GM18867 (cell line): ENCODE measurements around the gene TMCC3.
"Not testable (repeated sequence)": the region's sequence is repeated elsewhere in the genome, so short reads cannot be mapped to it uniquely, and the experiment has no call there.

Experiments
- ATAC-seq: cut with Tn5 transposase; IDR thresholded peaks from one replicate; pipeline ENCODE4 v1.9.1; 2021; ENCODE audit warnings: mild to moderate bottlenecking, moderate library complexity; ENCODE audit not compliant: unreplicated experiment

Gene TMCC3

DNA sequence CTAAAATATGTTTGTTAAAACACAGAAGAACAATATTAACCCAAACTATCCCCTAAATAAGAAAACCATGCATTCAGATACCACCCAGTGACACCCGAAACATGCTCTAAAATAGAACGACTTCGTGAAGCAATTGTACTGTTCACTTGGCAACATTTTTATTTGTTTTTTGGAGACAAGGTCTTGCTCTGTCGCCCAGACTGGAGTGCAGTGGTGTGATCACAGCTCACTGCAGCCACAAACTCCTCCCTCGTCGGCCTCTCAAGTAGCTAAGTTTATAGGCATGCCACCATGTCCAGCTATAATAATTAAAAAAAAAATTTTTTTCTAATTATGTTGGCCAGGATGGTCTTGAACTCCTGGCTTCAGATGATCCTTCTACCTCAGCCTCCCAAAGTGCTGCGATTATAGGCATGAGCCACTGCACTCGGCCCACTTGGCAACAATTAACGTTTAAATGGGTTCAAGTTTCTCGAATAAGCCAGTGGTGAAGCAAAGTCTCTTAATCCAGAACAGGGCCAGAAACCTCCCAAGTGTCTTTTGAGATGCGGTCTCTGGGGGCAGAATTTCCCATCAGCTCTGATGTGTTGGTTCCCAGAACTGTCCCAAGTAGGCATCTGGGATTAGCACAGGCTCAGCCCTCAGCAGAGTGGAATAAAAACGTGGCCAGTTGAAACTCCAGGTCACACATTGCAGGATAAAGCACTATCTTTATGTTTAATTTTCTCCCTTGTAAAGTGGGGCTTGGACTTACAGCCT lies 74.5 kb downstream of the TMCC3 start:
- ATAC-seq: no peak

DNA sequence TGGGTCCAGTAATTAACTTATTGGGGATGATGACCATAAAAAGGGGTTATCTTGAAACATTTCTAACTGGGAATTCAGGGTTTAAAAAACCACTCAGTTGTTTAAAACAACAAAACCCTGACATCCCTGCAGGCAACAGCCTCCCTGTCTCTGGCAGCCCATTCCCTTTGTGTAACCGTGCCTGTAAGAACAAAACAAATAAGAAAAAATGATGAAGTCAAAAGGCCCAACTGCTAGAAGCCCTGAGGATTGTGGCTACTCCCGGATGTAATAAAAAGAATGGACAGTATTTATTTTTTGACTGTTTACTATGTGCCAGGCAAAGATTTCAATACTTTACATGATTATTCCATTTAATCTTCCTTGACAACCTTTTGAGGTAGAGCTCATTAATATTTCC lies 75.3 kb downstream of the TMCC3 start:
- no peak for ATAC-seq

DNA sequence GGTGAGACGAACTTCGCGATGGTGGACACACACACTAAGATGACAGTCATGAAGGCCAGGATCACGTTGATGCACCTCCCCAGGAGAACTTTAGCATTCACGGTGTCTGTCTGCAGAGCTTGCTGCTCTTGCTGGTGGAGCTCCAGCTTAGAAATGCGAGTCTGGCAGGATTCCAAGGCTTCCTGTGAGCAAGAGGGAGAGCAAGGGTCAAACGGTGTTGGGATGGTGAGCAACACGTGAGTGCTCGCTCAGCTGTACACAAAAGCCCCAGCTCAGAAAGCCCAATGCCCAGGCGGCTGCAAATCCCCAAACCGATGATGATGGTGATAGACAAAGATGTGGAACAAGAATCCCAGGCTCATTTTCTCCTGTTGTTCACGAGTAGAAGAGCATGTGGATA lies 78.8 kb downstream of the TMCC3 start:
- no peak for ATAC-seq

DNA sequence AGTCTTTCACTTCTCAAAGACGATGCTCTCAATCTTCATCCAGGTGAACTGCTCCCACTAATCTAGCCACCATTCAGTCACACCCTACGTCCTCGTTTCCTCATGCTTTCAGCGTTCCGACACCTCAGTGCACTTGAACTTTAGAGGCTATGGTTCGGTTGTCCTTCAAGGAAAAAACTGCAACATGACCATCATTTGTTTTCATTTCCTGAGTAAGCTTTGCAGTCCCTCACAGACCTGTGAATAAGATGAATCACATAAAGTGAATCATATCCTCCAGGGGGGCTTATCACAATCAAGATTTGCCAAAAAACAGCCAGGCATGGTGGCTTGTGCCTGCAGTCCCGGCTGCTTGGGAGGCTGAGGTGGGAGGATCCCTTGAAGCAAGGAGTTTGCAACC lies 80.2 kb downstream of the TMCC3 start:
- ATAC-seq: no peak

DNA sequence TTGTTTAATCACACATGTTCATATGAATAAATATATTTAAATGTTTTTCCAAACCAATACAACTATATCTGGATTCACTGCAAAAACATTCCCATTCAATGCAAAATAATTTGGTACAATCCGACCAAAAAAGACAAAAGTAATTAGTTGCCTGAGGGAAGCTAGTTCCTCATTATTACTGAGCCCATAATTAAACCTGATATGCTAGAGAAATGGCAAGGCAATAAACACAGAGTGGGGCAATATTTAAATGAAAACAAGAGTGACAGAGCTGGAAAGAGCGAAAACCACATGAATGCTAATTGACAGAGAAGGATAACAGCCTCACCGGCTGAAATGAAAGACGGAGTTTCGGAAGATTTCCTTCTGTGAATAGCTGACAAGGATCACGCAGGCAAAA lies 82.6 kb downstream of the TMCC3 start:
- ATAC-seq: no peak

DNA sequence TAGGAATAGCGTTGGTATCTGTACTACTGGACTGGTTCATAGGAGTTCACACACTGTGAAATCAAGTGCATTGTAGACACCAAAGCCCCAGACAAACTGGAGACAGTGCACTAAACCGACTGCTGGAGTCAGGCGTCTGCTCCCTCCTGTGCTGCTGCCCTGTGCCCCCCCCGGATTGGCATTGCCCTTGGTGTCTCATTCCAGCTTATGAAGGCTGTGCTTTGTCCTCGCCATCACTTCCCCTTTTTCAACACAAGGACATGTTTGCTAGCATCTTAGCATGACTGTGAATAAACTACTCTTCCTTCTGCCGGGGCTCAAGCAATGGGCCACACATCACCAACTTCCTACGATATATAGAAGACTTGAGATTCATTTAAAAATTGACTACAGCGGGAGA lies 84.0 kb downstream of the TMCC3 start:
- ATAC-seq: no peak

DNA sequence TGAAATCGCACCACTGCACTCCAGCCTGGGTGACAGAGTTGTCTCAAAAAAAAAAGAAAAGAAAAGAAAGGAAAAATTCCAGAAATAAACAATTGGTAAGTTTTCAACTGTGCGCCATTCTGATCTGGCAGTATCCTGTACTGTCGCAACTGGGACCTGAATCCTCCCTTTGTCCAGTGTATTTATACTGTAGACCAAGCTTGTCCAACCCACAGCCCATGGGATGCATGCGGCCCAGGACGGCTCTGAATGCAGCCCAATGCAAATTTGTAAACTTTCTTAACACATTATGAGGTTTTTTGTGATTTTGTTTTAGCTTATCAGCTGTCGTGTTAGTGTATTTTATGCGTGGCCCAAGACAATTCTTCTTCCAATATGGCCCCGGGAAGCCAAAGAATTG lies 84.7 kb downstream of the TMCC3 start:
- no peak for ATAC-seq

DNA sequence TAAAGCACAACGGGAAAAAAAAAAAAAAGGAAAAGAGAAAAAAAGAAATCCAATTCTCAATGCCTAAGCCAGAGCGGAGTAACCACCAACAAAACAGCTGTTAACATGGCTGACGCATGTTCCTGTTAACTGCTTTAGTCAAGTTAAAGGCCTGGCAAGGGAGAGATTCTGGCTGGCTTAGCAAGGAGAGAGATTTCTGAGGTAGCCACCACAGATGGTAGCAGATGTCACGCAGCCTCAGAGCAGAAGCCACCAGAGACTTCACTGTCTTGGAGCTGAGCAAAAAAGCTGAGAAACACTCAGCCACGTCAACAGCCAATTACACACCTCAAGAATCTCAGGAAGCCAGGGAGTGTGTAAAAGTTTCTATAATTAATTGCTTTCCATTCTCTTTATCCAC lies 87.1 kb downstream of the TMCC3 start:
- no peak for ATAC-seq

DNA sequence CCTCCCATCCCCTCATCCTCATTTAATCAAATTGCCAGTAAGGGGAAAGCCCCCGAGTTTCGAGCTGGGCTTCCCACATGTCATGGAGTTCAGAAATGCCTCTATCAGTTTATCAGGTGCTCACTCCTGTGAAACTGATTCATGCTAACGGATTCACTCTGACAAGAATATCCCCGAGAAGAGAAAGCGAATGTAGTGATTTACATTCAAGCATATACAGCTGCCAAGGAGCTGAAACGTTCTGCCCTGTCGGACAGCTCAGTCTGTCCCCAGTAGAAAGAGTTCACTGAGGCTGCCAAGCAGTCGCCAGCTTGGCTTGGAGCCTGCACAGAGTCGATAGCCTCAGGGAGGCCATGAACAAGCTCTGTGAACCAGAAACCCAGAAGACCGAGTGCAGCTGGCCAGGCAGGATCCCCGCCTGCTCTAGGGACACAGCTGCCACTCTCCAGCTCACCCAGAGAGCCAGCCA lies 88.4 kb downstream of the TMCC3 start:
- ATAC-seq: peak; percentile 86

DNA sequence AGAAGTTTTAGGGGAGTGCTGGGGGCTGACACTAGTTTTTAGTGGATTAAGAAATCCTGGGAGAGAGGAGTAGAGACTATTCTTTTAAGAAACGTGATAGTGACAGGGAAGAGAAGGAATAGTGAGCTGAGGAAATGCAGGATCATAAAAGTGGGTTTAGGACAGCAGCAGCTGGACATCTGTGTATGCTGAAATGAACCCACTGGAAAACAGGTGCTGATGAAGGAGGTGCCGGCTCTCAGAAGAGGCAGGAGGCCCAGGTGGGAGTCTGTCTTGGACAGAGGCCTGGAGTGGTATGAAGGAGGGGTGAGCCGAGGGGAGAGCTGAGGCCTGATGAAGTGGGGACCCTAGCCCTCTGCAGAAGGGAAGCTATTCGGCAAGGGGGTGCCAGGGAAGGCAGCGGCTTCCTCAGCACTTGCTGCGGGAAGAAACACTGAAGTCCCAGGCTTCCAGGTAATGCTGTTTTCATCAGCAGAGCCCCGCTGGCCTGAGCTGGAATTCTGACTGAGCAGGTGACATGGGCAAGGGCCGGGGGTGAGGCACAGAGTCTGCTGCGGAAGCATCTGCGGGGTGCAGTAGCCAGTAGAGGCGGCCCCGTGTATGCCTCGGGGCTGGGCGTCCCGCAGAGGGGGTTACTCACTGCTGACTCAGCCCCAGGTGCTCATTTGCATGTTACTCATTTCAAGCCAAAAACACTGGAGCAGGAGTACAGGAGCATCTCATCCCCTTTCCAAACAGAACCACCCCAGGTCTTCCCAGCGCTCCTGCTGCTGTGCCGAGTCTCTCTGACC lies 89.7 kb downstream of the TMCC3 start:
- peak; percentile 60 for ATAC-seq

DNA sequence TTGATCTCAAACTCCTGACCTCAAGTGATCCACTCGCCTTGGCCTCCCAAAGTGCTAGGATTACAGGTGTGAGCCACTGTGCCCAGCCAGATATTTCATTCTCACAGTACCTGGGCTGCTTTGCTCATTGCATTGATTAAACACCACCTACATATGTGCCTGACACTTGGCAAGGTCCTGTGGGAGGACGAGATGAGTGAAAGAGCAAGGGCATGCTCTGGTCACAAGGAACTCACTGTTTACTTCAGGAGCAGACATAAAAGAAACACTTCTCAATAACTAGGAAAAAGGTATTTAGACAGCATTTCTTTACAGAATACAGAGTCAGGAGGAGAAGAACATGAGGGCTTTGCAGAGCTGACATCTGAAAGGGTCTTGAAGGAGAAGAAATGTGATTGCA lies 91.7 kb downstream of the TMCC3 start:
- ATAC-seq: no peak

DNA sequence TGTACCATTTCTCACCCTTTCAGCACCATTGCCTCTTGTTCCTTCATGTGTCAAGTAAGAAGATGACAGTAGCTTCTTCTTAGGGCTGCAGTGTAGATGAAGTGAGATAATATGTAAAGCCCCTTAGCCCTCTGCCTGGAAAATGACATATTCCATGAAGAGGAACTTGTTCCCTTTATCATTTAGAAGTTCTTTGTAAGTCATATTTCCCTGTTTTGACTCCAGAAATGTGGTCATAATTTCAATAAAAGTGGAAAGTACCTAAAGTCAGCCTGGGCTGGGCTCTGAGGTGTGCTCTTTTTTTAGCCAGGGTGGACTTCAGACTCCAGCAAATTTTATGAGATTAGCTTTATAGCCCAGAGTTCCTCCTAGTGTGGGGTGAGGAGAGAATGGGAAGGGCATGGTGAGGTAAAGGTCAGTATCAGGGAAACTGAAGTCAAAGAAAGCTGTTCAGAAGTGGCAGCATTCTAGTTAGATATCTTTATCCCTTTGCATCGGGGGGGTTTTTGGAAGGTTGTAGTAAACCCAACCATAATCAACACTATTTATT lies 92.5 kb downstream of the TMCC3 start:
- no peak for ATAC-seq

DNA sequence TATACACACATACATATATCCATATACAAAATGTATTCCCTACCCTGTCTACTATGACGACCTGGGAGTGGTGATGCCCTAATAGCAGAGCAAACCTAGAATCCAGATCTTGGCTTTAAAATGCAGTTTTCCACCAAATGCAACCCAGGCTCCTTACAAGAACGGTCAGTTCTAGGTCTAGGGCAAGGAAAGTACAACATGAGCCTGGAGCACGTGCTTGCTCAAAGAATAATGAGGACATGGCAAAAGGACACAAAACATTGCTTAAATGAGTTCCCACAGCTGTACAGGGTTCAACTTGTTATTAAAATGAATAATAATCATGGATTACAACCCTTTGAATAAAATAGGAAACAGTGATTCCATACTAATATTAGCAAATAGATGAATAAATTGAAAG lies 94.7 kb downstream of the TMCC3 start:
- no peak for ATAC-seq

DNA sequence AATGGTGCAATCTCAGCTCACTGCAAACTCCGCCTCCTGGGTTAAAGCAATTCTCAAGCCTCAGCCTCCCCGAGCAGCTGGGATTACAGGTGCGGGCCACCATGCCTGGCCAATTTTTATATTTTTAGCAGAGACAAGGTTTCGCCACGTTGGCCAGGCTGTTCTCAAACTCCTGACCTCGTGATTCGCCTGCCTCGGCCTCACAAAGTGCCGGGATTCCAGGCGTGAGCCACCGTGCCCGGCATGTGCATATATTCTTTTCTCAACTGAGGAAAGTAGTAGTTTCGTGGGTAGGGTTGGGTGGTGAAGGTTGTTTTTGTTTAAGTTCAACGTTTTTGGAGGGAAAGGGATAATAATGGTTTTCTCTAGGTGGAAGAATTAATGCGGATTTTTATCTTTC lies 96.5 kb downstream of the TMCC3 start:
- ATAC-seq: no peak

DNA sequence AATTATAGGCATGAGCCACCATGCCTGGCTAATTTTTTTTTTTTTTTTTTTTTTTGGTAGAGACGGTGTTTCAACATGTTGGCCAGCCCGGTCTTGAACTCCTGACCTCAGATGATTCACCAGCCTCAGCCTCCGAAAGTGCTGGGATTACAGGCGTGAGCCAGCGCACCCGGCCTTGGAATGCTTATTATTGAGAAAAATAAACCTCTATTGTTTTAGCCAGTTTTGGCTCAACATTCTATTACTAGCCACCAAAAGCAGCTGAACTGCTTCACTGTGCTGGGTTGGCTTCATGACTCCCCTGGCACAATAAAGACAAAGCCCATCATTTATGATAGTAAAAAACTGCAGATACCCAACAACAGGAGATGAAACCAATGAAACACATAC lies 97.2 kb downstream of the TMCC3 start:
- no peak for ATAC-seq

DNA sequence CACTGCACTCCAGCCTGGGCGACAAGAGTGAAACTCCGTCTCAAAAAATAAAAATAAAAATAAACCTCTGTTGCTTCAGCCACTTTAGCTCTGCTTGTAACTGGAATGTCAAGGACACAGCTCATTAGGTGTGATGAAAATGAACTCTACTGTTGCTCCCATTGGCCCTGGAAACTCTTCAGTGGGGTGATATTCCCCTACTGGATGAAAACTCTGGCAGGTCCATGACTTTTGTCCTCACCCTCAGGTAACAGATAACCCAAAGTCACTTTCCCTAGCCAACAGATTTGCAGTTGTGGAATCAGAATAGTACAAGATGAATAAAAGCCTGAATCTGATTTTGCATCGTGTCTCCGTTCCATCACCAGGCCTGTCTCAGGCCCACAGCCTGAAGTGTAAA lies 98.5 kb downstream of the TMCC3 start:
- no peak for ATAC-seq

DNA sequence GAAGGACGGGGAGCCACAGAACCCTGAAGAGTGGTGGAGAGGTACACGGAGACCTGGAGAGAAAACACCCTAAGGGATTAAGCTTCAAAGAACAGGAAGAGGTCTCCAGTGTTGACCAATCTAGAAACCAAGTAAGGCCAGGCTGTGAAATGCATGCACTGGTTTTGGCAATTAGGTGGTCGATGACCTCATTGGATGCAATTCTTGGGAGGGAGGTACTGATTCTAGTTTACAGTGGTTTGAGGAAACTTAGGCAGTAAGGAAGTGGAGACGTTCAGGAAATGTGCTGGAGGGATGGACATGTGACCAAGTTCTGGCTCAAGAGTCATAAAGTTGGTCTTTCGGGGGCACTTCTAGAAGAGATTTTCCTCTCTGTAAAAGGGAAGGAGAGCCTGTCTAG lies 99.4 kb downstream of the TMCC3 start:
- ATAC-seq: no peak

DNA sequence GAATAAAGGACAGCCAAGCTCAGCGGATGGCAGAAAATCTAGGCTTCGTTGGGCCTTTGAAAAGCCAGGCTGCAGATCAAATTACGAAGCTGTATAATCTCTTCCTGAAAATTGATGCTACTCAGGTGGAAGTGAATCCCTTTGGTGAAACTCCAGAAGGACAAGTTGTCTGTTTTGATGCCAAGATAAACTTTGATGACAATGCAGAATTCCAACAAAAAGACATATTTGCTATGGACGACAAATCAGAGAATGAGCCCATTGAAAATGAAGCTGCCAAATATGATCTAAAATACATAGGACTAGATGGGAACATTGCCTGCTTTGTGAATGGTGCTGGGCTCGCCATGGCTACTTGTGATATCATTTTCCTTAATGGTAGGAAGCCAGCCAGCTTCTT lies 101.5 kb downstream of the TMCC3 start:
- ATAC-seq: not testable (repeated sequence)

DNA sequence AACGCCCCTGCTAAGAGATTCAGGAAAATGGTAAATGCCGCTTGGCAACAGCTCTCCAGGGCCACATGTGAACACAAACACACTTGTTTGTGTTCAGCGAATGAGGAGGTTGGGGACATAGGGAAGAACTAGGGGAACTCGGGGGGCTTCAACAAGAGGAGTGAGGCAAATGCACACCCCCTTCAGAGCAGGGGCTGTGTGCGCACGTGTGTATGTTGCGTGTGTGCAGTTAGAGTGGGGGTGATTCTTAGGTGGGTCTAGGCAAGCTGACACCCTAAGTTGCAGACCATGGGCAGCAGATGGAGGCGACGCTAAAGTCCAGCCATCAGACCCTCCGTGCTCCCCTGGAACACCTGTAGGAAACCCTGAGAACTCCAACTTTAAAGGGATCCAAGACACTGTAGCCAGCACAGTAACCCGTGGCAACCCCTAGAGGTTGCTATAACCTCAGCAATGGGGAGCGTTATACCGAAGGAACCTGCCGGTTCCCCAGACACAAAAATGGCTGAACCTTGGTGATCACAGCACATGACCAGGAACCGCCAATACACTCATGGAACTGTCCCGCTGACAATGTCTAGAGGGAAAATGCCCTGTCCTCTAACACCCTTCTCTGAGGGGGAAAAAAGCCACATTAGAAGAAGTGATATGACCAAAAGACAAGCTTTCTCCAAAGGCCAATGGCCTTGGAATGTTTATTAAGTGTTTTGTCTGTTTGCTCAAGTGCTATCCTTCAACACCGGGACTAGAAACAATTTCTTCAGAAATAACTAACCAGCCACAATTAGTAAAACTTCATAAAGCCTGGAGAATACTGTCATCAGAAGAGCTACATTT lies 104.2 kb downstream of the TMCC3 start:
- no peak for ATAC-seq

DNA sequence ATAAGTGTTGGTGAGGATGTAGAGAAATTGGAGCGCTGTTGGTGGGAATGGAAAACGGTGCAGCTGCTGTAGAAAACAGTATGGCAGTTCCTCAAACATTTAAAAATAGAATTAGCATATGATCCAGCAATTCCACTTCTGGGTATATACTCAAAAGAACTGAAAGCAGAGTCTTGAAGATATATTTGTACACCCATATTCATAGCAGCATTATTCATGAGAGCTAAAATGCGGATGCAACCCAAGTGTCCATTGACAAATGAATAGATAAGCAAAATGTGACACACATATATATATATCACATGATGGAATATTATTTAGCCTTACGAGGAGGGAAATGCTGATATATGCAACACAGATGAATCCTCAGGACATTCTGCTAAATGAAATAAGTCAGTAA lies 106.0 kb downstream of the TMCC3 start:
- ATAC-seq: no peak

DNA sequence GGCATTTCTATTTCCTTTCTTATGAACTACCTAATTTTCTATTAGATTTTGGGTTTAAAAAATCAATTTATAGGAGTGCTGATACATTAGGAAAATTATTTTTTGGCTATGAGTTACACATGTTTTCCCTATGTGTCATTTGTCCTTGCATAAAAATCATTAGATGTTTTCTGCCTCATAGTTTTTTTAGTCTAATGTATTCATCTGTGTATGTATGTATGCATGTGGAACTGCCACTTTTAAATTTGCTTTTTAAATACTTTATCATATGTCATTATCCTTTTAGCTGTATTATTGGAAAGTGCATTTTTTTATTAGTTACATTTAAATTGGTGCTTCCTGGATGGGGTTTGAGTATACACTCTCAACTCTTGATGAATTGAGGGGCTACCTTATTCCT lies 112.0 kb downstream of the TMCC3 start:
- no peak for ATAC-seq
